B cell (primary cell): Measurements from ENCODE around the gene KCNJ4.

Source experiments
- EZH2 ChIP-seq: IDR thresholded peaks from 2 replicates; pipeline ENCODE4 v1.6.1; 2012; ENCODE audit warnings: borderline replicate concordance, low read depth, mild to moderate bottlenecking, moderate library complexity, low read length; ENCODE audit not compliant: insufficient read depth, poor library complexity, severe bottlenecking
- TF ChIP-seq, protein P1 (sequence below): fragments of 200-600 bp; IDR thresholded peaks from one replicate; pipeline ENCODE4 v1.8.0; 2022; ENCODE audit warnings: antibody characterized with exemption, mild to moderate bottlenecking

- TF ChIP-seq, protein P1, sequence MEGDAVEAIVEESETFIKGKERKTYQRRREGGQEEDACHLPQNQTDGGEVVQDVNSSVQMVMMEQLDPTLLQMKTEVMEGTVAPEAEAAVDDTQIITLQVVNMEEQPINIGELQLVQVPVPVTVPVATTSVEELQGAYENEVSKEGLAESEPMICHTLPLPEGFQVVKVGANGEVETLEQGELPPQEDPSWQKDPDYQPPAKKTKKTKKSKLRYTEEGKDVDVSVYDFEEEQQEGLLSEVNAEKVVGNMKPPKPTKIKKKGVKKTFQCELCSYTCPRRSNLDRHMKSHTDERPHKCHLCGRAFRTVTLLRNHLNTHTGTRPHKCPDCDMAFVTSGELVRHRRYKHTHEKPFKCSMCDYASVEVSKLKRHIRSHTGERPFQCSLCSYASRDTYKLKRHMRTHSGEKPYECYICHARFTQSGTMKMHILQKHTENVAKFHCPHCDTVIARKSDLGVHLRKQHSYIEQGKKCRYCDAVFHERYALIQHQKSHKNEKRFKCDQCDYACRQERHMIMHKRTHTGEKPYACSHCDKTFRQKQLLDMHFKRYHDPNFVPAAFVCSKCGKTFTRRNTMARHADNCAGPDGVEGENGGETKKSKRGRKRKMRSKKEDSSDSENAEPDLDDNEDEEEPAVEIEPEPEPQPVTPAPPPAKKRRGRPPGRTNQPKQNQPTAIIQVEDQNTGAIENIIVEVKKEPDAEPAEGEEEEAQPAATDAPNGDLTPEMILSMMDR, result no peak
- TF ChIP-seq EZH2, result no peak
Observed at GRCh38 chr22:38451864-38452263, 3.1 kb downstream of the KCNJ4 start.
